Mucosa of descending colon (tissue), 3 donors: Measurements from ENCODE around the gene TRAPPC3L. TPM values are rescaled to one million over a fixed set of nuclear protein-coding genes. Genes with fewer than 3 reads are reported as not detected.

Experiments
- ATAC-seq: fragments of 200-7000 bp; cut with Tn5 transposase; one replicate; pipeline ENCODE4 v1.9.1; 2020; ENCODE audit warnings: mild to moderate bottlenecking, moderate library complexity
- DNase-seq, 3 donors: peaks; one replicate each; pipeline ENCODE4 v3.0.0-alpha.2; 2020
- H3K36me3 ChIP-seq: fragments of 200-600 bp; one replicate; pipeline ENCODE4 v1.8.0; 2021; ENCODE audit warnings: low read depth, mild to moderate bottlenecking
- H3K4me1 ChIP-seq: fragments of 200-600 bp; one replicate; pipeline ENCODE4 v1.8.0; 2021; ENCODE audit warnings: low read depth, mild to moderate bottlenecking
- H3K4me3 ChIP-seq: fragments of 200-600 bp; one replicate; pipeline ENCODE4 v1.8.0; 2021; ENCODE audit warnings: mild to moderate bottlenecking
- H3K9me3 ChIP-seq: fragments of 200-600 bp; one replicate; pipeline ENCODE4 v1.8.0; 2021; ENCODE audit warnings: mild to moderate bottlenecking
- CTCF ChIP-seq: fragments of 200-600 bp; IDR thresholded peaks from one replicate; pipeline ENCODE4 v1.8.0; 2022; ENCODE audit warnings: antibody characterized with exemption, mild to moderate bottlenecking
- intact Hi-C, 2 donors: fragments of 100-400 bp; cut with DNase I in 1 of 2; cut with micrococcal nuclease in 1 of 2; formaldehyde crosslinking; loops; one replicate each; pipeline versions ENCODE4 v1.11.0 to v1.11.1; 2022; cut with DNase I, micrococcal nuclease
- total RNA-seq, 3 donors: library from RNA; stranded (reverse); fragmentation: NEBNext Ultra II Directional in 2 of 3; extraction: Animal tissue kit (Norgen Biotek cat#: 25700) in 2 of 3; gene quantifications; one replicate each; pipeline versions ENCODE4 v1.2.1 to v1.2.4, GENCODE V29; 2021 to 2023
- donor health status: DM: no; HTN: no; CAD: no; lungs with moderate emphysema.
- donor health status: DM: no; HTN: no; CAD: no.
- donor health status: DM: no; HTN: yes; CAD: no.

TRAPPC3L gene
- total RNA-seq, 3 donors from 2014 or later: not detected

GRCh38 chr6:116522896-116523295 is 22.6 kb downstream of the TRAPPC3L start:
- no peak for ATAC-seq
- no peaks in the 10 kb centered on the region for H3K4me1 ChIP-seq
- DNase-seq: no peak
- no peaks in the 10 kb centered on the region for H3K36me3 ChIP-seq
- no peak overlapping the region for H3K4me3 ChIP-seq
- TF ChIP-seq CTCF: no peak
- intact Hi-C loops: no loop called here
- no peaks in the 10 kb centered on the region for H3K9me3 ChIP-seq

- TF ChIP-seq CTCF: no peak
- DNase-seq (no peak), ATAC-seq (no peak)
Measured at GRCh38 chr6:116518621-116519368, 26.7 kb downstream of the TRAPPC3L start.

DNA sequence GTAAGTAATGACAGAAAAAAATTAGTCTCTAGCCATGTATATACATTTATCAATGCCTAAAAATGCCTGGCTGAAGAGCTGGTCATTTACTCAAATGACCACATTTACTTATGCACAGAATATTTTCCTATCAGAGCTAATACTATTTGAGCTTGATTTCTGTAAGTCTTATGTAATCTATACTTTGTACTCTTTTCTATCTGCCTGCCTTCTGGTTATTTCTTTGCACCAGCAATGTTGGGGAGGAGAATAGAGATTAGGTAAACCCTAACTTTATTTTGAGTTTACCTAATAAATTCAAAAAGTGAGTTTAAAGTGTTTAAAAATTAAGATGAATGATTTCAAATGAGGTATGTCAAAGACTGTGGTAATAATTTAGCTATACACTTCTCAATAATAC is 30.3 kb downstream of the TRAPPC3L start:
- H3K36me3 ChIP-seq: no peaks in the 10 kb centered on the region
- no peak for TF ChIP-seq CTCF
- DNase-seq (no peak), ATAC-seq (no peak)
- no peaks in the 10 kb centered on the region for H3K9me3 ChIP-seq
- H3K4me3 ChIP-seq: no peak overlapping the region
- intact Hi-C loops: no loop called here
- H3K4me1 ChIP-seq: no peaks in the 10 kb centered on the region

More at GRCh38 chr6:116518621-116519368, 26.7 kb downstream of the TRAPPC3L start:
- H3K9me3 ChIP-seq: no peaks in the 10 kb centered on the region
- no peak overlapping the region for H3K4me3 ChIP-seq
- H3K4me1 ChIP-seq: no peaks in the 10 kb centered on the region
- intact Hi-C loops: no loop called here
- H3K36me3 ChIP-seq: no peaks in the 10 kb centered on the region

- DNase-seq (no peak), ATAC-seq (no peak)
- Histone ChIP-seq H3K9me3 (no peaks in the 10 kb centered on the region), H3K4me1 (no peaks in the 10 kb centered on the region), H3K4me3 (no peak overlapping the region), H3K36me3 (no peaks in the 10 kb centered on the region)
- TF ChIP-seq CTCF: no peak
- intact Hi-C loops: no loop called here
Measured at GRCh38 chr6:116514111-116514510, 31.4 kb downstream of the TRAPPC3L start.

DNA sequence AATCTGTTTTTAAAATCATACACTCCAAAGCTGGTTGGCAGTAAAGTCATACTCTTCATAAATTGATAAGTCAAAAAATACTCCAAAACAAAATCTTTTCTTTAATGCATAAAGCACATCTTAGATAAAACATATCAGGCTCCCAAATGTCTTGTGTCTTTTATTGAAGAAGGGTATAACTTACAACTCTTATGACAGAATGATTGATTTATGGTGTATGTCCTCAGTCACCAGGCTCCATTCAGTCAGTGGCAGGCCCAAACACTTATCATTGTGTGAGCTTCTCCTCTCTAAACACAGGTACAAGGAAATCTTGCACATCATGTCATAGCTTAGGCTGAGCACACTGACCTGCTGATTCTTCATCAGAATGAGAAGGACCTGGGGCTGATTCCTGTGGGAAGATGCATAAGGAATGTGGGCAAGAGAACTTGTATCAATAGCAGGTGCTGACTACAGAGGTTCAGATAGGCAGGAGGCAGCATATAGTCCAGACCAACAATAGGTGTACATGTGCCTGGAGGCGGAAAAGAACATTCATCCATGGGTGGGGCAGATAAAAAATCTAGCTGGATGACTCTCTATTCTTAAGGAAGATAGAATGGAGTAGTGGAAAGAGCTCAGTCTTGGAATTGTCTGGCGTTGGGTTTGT is 32.1 kb downstream of the TRAPPC3L start:
- intact Hi-C loops: no loop called here

More for the DNA sequence above, 32.1 kb downstream of the TRAPPC3L start:
- H3K9me3 ChIP-seq: no peaks in the 10 kb centered on the region
- no peak overlapping the region for H3K4me3 ChIP-seq
- no peaks in the 10 kb centered on the region for H3K4me1 ChIP-seq
- no peak for TF ChIP-seq CTCF
- no peaks in the 10 kb centered on the region for H3K36me3 ChIP-seq
- DNase-seq (no peak), ATAC-seq (no peak)
